ENCODE results near the gene RHBDD2.

- TF ChIP-seq CTCF (IDR thresholded peaks at IDR 0.05; ENCODE audit: borderline replicate concordance, extremely low read depth, low read length, poor library complexity, severe bottlenecking) (no peak), EZH2 (IDR thresholded peaks at IDR 0.05; ENCODE audit: borderline replicate concordance, low read depth, low read length, severe bottlenecking) (no peak)
Observed at GRCh38 chr7:75879771-75880184, 944 bp downstream of the RHBDD2 start.
